Large intestine (tissue), 3 donors: ENCODE measurements around the gene SPPL3. TPM values are rescaled to one million over a fixed set of nuclear protein-coding genes. Genes with fewer than 3 reads are reported as not detected.

Experiments
- DNase-seq, 2 donors: peaks; one replicate each; pipeline versions ENCODE4 v3.0.0 to v3.0.0-alpha.2; 2013
- H3K27ac ChIP-seq: one replicate; pipeline ENCODE4 v1.5.1; 2013; ENCODE audit warnings: low read length
- H3K27me3 ChIP-seq: 2 replicates; pipeline ENCODE4 v1.6.1; 2013; ENCODE audit warnings: low read length; ENCODE audit not compliant: control insufficient read depth, insufficient read depth
- H3K36me3 ChIP-seq: 2 replicates; pipeline ENCODE4 v1.6.1; 2013; ENCODE audit warnings: low read length; ENCODE audit not compliant: control insufficient read depth, insufficient read depth
- H3K4me1 ChIP-seq: one replicate; pipeline ENCODE4 v1.6.1; 2013; ENCODE audit warnings: low read length; ENCODE audit not compliant: control insufficient read depth, insufficient read depth
- H3K4me3 ChIP-seq: one replicate; pipeline ENCODE4 v1.5.1; 2013; ENCODE audit warnings: low read length
- H3K9me3 ChIP-seq: one replicate; pipeline ENCODE4 v1.6.1; 2013; ENCODE audit warnings: mild to moderate bottlenecking, low read depth, low read length, moderate library complexity; ENCODE audit not compliant: control insufficient read depth
- WGBS: methylation state at CpG from one replicate; pipeline ENCODE4 v1.1.5; 2013; ENCODE audit warnings: low lambda C conversion rate; ENCODE audit not compliant: insufficient coverage; 5-methylcytosine and 5-hydroxymethylcytosine counted together
- polyA plus RNA-seq: library from polyadenylated mRNA; unstranded; fragments of 120-200 nt; gene quantifications from one replicate; pipeline ENCODE4 v1.2.1, GENCODE V29; 2013

The SPPL3 gene
- polyA plus RNA-seq, 1 donor = 48.1 TPM

DNA sequence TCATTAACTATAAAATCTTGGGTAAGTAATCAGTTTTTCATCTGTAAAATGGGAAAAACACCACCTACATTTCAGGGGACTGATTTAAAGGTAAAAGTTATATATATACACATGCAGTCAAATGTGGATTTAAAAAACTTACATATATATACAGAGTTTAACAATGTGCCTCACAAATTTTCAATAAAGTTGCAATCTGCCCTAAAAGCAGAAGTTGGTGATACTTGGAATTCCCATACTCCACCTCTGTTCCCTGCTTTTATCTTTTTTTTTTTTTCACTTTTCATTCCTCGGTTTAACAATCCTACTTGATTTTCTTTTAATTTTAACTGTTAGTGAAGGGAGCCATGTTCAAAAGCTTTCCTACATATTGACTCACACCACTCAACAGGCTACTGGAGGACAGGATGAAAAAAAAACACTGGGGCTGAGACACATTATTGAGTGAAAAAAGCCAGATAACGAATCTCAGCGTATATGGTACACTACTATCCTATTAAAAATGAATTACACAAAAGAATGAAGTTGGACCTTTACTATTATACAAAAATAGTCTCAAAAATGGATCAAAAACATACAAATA is 24.3 kb downstream of the SPPL3 start:
- WGBS = 91% methylated on average over 3 of the region's 3 CpGs
- H3K9me3 ChIP-seq = no peaks in the 10 kb centered on the region
- H3K36me3 ChIP-seq = no peaks in the 10 kb centered on the region
- H3K27ac ChIP-seq = no peak overlapping the region
- H3K27me3 ChIP-seq = no peaks in the 10 kb centered on the region
- no peaks in the 10 kb centered on the region for H3K4me1 ChIP-seq
- DNase-seq = no peak
- no peak overlapping the region for H3K4me3 ChIP-seq

- Histone ChIP-seq H3K27me3 (no peaks in the 10 kb centered on the region), H3K4me3 (no peak overlapping the region), H3K9me3 (no peaks in the 10 kb centered on the region), H3K36me3 (no peaks in the 10 kb centered on the region), H3K4me1 (no peaks in the 10 kb centered on the region), H3K27ac (no peak overlapping the region)
- no peak for DNase-seq
- no CpG with 5 or more reads among the region's 3 CpGs for WGBS
These were observed 25.1 kb downstream of the SPPL3 start for GRCh38 chr12:120879102-120879501.

DNA sequence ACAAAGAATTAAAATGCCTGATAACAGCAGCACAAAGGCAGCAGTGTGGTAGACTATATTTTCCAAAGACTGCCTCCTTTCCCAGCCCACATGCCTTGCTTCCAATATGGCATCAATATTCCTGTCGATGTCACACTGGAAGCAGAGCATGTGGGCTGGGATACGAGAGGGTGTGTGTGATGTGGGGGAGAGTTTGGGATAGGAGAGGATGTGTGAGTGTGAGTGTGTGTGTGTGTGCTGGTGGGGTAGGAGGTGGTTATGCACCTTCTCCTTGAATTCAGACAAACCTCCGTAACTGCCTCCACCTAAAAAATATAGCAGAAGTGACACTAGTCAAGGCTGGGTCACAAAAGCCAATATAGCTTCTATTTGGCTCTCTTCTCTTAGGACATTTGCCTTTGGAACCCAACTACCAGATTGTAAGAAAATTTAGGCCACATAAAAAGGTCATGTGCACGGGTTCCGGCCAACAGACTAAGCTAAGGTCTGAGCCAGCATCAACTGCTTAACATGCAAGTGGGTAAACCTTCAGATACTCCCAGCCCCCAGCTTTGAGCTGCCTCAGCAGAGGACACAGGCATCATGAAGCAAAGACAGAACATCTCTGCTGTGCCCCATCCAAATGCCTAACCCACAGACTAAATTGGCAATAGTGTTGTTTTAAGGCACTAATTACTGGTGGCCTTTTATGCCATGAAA is 29.5 kb downstream of the SPPL3 start:
- no CpG with 5 or more reads among the region's 5 CpGs for WGBS
- no peaks in the 10 kb centered on the region for H3K27me3 ChIP-seq
- H3K9me3 ChIP-seq = no peaks in the 10 kb centered on the region
- no peaks in the 10 kb centered on the region for H3K36me3 ChIP-seq
- H3K4me3 ChIP-seq = no peak overlapping the region
- H3K4me1 ChIP-seq = no peaks in the 10 kb centered on the region
- no peak for DNase-seq
- H3K27ac ChIP-seq = no peak overlapping the region

DNA sequence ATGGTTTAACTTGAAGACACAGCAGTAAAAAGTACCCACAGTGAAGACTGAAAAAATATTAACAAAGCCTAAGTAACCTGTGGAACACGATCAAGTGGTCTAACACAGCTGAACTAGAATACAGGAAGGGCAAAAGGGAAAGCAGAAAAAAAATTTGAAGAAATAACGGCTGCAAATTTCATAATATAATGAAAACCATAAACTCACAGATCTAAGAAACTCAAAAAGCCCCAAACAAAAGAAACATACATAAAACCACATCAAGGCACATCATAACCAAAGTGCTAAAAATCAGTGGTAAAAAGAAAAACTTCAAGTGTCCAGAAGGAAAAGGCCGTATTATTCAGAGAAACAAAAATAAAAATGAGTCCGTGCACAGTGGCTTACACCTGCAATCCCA is 30.9 kb downstream of the SPPL3 start:
- Histone ChIP-seq H3K27ac (no peak overlapping the region), H3K4me3 (no peak overlapping the region), H3K27me3 (no peaks in the 10 kb centered on the region), H3K9me3 (no peaks in the 10 kb centered on the region), H3K36me3 (no peaks in the 10 kb centered on the region), H3K4me1 (no peaks in the 10 kb centered on the region)
- 78% methylated on average over 2 of the region's 4 CpGs for WGBS
- no peak for DNase-seq

- Histone ChIP-seq H3K4me1 (no peaks in the 10 kb centered on the region), H3K27ac (no peak overlapping the region), H3K4me3 (no peak overlapping the region), H3K36me3 (no peaks in the 10 kb centered on the region), H3K27me3 (no peaks in the 10 kb centered on the region), H3K9me3 (no peaks in the 10 kb centered on the region)
- no peak for DNase-seq
- no CpG with 5 or more reads among the region's 5 CpGs for whole genome bisulfite sequencing
These were observed 31.7 kb downstream of the SPPL3 start for GRCh38 chr12:120872487-120872886.

- DNase-seq = no peak
- Histone ChIP-seq H3K4me1 (no peaks in the 10 kb centered on the region), H3K27ac (no peak overlapping the region), H3K4me3 (no peak overlapping the region), H3K36me3 (peaks cover 4% of the 10 kb centered on the region), H3K27me3 (no peaks in the 10 kb centered on the region), H3K9me3 (no peaks in the 10 kb centered on the region)
- WGBS = 100% methylated on average over 1 of the region's 1 CpG
These were observed 33.7 kb downstream of the SPPL3 start for GRCh38 chr12:120870415-120870814.

GRCh38 chr12:120869376-120869775 is 34.8 kb downstream of the SPPL3 start:
- no peak overlapping the region for H3K4me3 ChIP-seq
- H3K27ac ChIP-seq = no peak overlapping the region
- H3K27me3 ChIP-seq = no peaks in the 10 kb centered on the region
- no peaks in the 10 kb centered on the region for H3K9me3 ChIP-seq
- DNase-seq = no peak
- peaks cover 4% of the 10 kb centered on the region for H3K36me3 ChIP-seq
- H3K4me1 ChIP-seq = no peaks in the 10 kb centered on the region
- WGBS = 100% methylated on average over 2 of the region's 4 CpGs

DNA sequence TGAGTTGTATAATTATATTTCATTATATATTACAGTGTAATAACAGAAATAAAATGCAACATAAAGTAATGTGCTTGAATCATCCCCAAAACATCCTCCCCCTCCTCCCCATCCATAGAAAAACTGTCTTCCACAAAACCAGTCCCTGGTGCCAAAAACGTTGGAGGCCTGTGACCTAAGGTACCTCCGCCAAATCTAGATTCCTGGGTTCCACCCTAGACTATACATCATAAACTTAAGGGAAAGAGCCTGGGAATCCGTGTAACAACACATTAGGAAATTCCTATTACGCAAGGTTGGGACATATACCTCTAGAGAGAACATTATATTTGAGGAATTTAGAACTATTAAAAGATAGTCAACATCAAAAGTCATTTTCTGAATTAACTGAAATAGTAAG is 38.0 kb downstream of the SPPL3 start:
- WGBS = 80% methylated on average over 1 of the region's 4 CpGs
- H3K27ac ChIP-seq = no peak overlapping the region
- DNase-seq = no peak
- H3K4me3 ChIP-seq = no peak overlapping the region
- no peaks in the 10 kb centered on the region for H3K9me3 ChIP-seq
- no peaks in the 10 kb centered on the region for H3K27me3 ChIP-seq
- no peaks in the 10 kb centered on the region for H3K4me1 ChIP-seq
- H3K36me3 ChIP-seq = peaks cover 4% of the 10 kb centered on the region

DNA sequence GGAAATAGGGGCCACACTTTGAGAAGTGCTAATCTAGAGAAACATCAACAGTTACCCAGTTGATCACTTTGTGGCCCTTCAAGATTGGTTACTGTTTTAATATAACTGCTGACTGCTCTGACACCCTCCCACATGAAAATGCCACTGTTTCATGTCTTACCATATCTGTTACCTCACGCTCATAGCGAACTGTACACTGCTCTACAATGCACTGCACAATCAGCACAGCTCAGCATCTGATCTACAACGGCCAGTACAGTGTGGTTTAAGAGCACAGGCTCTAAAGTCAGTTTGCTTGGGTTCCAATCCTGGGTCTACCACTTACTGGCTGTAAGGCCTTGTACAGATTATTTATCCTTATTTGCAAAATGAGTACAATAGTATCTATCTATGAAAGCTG is 39.1 kb downstream of the SPPL3 start:
- no peak overlapping the region for H3K4me3 ChIP-seq
- no peak overlapping the region for H3K27ac ChIP-seq
- H3K4me1 ChIP-seq = no peaks in the 10 kb centered on the region
- H3K36me3 ChIP-seq = peaks cover 4% of the 10 kb centered on the region
- no peak for DNase-seq
- no peaks in the 10 kb centered on the region for H3K27me3 ChIP-seq
- H3K9me3 ChIP-seq = no peaks in the 10 kb centered on the region
- WGBS = 60% methylated on average over 1 of the region's 3 CpGs

DNA sequence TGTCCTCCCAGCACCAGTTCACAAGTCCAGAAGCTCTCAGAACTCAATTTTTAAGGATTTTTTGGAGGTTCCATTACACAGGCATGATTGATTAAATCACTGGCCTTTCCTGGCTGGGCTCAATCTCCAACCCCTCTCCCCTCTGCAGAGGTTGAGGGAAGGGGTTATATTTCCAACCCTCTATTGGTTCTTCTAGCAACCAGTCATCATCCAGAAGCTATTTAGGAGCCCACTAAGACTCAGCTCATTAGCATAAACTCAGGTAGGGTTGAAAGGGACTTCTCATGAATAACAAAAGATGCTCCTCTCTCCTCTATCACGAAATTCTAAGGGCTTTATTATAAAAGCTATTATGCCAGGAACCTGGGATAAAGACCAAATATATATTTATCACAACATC is 41.5 kb downstream of the SPPL3 start:
- Histone ChIP-seq H3K27me3 (no peaks in the 10 kb centered on the region), H3K9me3 (peaks cover 17% of the 10 kb centered on the region), H3K36me3 (peaks cover 4% of the 10 kb centered on the region), H3K4me1 (no peaks in the 10 kb centered on the region), H3K4me3 (no peak overlapping the region), H3K27ac (no peak overlapping the region)
- WGBS = no CpG with 5 or more reads among the region's 1 CpG
- no peak for DNase-seq
